Dermis blood vessel endothelial cell (primary cell): ENCODE measurements around the gene TSC22D3. TPM values are rescaled to one million over a fixed set of nuclear protein-coding genes. Genes with fewer than 3 reads are reported as not detected.
"Not testable (repeated sequence)": the region's sequence is repeated elsewhere in the genome, so short reads cannot be mapped to it uniquely, and the experiment has no call there.

Experiments used
- DNase-seq: peaks from one replicate; pipeline ENCODE4 v3.0.0; 2010
- total RNA-seq: library from RNA; depleted of rRNA; stranded (reverse); fragments of >200 nt; gene quantifications from 2 replicates; pipeline ENCODE4 v1.2.3, GENCODE V29; 2014

Gene TSC22D3
- total RNA-seq = 51.6 and 56.3 TPM in 2 replicates

GRCh38 chrX:107775734-107776511 lies at the start of gene TSC22D3:
Gene TSC22D3, minus strand, starts transcription at chrX:107775787. Its CDS starts 368 bp downstream, at chrX:107775419.
- peak; percentile 68 for DNase-seq

DNA sequence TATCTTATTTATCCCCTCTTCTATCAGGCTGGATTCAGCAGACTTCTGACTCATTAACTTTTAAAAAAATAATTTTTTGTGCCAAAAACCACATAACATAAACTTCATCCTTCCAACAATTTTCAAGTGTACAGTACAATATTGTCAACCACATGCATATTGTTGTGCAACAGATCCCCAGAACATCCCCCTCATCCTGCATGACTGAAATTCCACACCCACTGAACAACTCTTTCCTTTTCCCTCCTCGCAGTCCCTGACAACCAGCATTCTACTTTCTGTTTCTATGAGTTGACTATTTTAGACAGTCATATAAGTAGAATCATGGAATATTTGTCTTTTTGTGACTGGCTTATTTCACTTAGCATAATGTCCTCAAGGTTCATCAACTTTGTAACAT lies 47.9 kb upstream of the TSC22D3 start:
- peak; percentile 61 for DNase-seq

- no peak for DNase-seq
These were observed 47.5 kb upstream of the TSC22D3 start for GRCh38 chrX:107823042-107823441.

DNA sequence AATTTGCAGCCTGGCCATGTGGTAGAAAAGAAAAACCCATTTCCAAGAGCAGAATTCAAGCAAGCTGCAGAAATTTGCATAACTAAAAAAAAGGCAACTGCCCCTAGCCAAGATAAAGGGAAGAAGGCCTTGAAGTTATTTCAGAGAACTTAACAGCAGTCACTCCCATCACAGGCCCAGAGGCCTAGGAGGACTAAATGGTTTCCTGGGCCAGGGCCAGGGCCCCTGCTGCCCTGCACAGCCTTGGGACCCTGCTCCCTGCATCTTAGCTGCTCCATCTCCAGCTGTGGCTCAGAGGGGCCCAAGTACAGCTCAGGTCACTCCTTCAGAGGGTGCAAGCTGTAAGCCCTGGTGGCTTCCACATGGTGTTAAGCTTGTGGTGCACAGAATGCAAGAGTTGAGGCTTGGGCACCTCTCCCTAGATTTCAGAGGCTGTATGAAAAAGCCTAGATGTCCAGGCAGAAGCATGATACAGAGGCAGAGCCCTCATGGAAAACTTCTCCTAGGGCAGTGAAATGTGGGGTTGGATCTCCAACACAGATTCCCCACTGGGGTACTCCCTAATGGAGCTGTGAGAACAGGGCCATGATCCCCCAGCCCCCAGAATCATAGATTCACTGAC lies 43.4 kb upstream of the TSC22D3 start:
- DNase-seq = no peak

DNA sequence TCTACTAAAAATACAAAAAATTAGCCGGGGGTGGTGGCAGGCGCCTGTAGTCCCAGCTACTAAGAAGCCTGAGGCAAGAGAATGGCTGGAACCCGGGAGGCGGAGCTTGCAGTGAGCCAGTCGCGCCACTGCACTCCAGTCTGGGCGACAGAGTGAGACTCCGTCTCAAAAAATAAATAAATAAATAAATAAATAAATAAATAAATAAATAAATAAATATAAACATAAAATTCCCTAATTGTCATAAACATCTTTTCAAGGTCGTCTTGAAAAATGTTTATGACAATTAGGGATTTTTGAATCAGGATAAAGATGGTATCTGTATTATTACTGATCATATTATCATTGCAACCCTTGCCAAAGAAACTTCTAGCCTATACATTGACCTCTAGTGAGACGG lies 34.5 kb upstream of the TSC22D3 start:
- not testable (repeated sequence) for DNase-seq

GRCh38 chrX:107805179-107805578 lies 29.6 kb upstream of the TSC22D3 start:
- DNase-seq = no peak

- no peak for DNase-seq
These were observed 28.8 kb upstream of the TSC22D3 start for GRCh38 chrX:107804427-107804826.

- no peak for DNase-seq
These were observed 12.2 kb upstream of the TSC22D3 start for GRCh38 chrX:107787827-107788226.

DNA sequence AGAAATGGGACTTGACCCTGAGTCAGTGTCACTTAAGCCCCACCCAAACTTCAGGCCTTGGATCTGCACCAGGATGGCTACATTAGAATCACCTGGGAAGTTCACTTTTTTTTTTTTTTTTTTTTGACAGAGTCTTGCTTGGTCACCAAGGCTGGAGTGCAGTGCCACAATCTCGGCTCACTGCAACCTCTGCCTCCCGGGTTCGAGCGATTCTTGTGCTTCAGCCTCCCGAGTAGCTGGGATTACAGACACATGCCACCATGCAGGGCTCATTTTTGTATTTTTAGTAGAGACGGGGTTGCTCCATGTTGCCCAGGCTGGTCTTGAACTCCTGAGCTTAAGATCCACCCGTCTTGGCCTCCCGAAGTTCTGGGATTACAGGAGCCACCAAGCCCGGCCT lies 4.9 kb upstream of the TSC22D3 start:
- DNase-seq = no peak

DNA sequence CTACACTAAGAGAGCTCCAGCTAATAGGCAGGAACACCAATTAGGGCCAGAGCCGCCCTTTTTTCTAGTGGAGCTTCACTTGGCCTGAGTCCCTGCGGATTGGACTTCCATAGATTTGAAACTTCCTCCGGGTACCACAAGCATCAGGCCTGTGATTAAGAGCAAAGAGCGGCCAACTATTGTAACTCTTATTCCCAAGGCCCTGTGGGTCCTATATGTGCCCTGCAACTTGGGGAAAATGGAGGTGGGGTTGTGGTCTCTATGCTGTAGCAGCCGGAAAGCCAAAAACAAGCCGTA lies 1.9 kb upstream of the TSC22D3 start, which contains the start of gene NCBP2L:
Gene NCBP2L, plus strand, starts transcription at position 198 of the 297 bp plus-strand sequence. CDS start 16,488 bp downstream, outside the sequence.
- no peak for DNase-seq

DNA sequence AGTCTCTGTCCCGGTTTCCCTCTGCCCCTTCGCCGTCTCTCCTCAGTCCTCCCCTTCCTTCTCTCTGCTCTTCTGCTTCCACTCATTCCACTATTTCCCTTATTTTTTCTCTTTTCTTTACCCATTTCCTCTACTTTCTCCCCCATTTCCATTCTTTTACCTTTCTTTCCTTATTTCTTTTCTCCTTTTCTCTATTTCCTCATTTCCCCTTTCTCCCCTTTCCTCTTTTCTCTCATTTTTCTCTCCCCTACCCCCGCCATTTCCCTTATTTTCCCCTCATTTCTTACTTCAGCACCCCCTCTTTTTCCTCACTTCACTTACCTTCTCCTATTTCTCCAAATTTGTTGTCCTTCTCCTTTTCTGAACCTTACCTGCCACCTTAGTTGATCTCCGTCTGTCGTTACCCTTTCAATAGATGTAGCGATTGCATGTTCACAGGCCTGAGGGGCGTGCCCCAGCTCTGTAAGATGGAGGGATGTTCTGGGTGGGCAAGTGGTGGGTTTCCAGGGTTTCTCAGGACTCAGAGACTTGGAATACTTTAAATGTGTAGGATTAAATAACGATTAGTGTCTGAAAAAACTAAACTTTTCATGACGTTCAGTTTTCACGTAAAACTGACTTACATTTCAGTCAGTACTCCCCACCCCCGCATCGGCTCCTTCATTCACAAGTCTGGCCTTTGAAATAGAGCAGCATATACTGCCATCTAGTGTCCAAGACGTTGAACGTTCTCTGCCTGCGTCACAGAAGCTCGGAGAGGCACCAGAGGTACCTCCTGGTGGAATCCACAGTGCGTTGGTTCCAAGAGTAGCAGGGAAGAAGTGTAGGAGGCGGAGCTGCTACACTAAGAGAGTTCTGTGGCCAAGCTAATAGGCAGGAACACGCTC lies 1.3 kb upstream of the TSC22D3 start:
- peak; percentile 92 for DNase-seq

DNA sequence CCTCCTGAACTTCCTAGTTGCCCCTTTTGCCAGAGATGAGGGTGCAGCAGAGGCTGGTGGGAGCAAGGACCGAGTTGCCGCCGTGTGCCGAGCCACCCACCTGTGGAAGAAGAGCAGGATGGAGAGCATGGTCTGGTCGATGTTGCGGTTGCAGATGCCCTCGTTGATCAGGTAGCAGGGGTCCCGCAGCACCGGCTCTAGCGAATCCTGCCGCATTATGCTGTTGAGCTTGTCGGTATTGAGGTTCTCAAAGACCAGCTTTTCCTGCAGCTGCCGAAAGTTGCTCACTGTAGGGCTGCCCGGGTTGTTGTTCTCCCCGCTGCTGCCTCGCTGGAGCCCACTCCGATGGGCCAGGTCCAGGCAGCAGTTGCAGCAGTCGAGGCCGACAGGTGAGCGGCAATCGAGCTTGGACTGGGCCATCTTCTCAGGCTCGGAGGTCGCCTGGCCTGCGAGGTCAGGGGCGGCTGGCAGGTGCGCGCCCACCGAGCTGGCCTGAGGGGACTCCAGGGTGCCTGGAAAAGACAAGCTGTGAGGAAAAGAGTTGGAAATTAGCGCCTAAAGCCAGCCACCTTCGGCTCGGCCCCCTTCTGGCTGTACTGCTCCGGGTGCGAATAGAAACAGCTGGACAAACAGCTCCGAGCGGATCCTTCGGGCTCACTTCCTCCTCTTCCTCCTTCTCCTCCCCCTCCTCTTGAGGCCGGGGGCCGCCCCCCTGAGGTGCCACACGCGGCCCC lies 420 bp downstream of the TSC22D3 start:
- DNase-seq = peak; percentile 4

- no peak for DNase-seq
These were observed 1.6 kb downstream of the TSC22D3 start for GRCh38 chrX:107773906-107774435.

DNA sequence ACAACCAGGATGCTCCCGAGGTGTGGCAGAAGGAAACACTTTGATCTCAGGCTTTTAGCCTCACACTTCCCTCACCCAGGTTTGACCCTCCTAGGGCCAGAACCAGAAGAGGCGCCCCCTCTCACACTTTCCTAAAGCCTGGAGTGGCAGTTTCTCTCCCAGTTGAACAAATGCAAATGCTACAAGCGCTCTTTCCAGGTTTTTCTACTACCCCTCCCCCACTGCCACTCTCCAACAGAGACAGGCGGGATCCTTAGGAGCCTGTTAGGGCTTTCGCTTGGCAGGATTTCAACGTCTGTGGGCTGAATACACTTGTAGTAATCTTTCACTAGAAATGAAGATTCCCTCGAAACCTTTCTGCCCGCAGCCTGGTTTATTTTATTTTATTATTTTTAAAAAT lies 2.4 kb downstream of the TSC22D3 start:
- DNase-seq = no peak

DNA sequence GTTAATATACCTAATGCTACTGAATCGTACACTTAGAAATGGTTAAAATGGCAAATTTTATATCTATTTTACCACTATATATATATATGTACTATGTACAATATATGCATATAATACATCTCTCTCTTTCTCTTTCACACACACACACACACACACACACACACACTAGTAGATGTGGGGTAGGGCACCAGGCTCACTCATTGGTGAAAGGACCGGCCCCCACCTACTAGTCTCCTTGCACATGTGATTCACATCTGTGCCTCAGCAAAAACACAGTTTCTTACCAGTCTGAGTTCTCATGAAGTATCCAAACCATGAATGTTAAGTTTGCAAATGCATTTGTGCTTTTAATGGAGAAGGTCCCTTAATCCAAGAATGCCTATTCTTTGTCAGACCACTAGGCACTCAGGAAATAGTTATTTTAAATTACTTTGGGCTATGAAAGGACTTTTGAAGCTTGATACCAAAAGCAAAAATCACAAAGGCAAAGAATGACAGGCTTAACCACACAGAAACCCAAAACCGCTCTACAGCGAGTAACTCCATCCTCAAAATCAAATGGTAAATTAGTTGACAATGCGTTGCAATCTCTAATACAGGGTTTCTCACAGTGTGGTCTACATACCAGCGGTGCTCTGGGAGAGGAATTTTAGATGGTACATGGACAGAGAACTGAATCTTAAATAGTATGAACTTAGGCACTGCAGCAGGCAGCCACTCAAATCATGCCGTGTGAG lies 5.8 kb downstream of the TSC22D3 start:
- DNase-seq = no peak

GRCh38 chrX:107768051-107768450 lies 7.5 kb downstream of the TSC22D3 start:
- no peak for DNase-seq

- no peak for DNase-seq
These were observed 9.0 kb downstream of the TSC22D3 start for GRCh38 chrX:107766470-107767150.

DNA sequence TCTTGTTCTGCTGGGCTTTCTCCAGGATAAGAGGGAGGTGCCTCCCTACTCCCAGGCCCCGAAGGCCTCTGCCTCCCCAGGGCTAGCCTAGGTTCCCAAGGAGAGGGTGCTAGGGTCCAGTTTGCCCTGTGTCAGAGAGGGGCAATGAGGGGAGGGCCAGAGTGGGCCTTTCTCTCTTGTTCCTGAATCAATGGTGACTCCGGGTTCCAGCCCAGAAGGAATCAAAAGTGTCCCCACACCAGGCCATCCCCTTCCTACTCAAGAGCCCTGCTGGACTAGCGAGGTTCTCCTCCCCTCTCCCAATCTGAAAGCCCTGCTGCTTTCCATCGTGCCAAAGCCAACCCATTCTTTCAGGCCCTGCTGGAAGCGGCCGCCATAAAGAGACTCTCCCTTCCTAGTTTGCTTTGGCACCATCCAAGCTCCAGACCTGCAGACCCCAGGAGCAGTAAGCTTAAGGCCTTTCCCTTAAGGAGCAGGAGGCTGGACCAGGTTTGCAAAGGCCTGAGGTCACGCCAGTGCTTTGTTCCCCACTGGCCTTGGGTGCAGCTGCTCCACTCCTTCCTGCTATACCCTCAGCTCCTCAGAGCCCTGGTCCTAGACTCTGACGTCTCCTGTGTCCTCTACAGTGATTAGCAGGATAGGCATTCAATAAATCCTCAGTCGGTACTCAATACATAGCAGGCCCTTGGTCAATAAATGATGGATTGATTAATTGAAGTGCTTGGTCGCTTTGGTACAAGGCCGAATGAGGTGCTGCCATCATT lies 10.6 kb downstream of the TSC22D3 start:
- no peak for DNase-seq

DNA sequence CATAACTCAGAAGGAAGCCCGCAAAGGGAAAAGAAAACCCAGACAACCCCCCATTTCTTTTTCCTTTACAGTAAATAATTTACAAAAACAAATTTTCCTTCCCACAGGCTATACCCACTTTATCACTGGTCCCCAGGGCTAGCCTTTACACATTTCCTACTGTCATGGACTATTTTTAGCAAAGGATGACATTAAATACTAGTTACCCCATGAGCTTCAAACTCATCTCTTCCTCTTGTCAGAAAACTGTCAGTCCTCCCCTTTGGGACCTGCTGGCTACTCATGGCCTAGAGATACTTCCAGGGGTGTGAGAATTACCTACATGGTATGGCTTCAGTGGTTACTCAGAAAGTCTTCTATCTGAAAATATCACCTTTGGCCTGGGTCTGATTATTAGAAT lies 11.9 kb downstream of the TSC22D3 start:
- DNase-seq = no peak
